ENCODE measurements around the gene SUSD4. TPM values are rescaled to one million over a fixed set of nuclear protein-coding genes. Genes with fewer than 3 reads are reported as not detected.

Gene SUSD4
- total RNA-seq, 1 donor from 2014 or later = 16.7 TPM

DNA sequence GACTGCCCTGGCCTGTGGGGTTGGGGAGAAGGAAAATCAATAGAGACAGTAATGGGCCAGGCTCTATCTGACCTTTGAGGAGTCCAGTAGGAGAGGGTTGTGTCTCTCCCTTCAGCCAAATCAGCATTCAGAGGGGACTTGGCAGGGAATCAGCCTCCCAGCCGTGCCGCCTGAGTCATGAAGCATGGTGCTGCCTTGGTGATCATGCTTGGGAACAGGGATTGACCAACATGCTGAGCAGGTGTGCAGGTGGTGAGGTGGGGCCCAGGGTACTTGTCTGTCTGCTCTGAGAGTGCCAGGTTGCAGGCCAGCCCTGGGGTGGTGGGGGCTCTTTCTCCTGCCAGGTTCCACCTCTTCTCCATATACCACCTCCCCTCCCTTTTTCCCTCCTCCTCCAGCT is 162.0 kb downstream of the SUSD4 start:
- DNase-seq (ENCODE audit: low spot score in 2 of 2) (no peak), FAIRE-seq (no peak)

DNA sequence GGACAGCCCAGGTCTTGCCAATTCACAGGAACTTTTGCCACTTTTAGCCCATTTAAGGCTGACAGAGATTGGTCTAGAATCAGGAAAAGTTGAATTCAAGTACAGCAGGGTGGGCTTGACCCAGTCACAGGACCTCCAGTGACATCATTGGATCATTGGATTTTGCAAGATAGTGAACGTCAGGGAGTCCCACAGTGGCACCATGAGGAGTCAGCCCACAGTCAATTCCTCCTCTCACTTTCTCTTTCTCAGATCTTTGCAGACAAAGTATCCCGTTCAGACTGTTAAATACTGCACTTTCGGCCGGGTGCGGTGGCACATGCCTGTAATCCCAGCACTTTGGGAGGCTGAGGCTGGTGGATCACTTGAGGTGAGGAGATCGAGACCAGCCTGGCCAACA is 163.1 kb downstream of the SUSD4 start:
- FAIRE-seq = no peak
- no peak for DNase-seq (ENCODE audit: low spot score in 2 of 2)

DNA sequence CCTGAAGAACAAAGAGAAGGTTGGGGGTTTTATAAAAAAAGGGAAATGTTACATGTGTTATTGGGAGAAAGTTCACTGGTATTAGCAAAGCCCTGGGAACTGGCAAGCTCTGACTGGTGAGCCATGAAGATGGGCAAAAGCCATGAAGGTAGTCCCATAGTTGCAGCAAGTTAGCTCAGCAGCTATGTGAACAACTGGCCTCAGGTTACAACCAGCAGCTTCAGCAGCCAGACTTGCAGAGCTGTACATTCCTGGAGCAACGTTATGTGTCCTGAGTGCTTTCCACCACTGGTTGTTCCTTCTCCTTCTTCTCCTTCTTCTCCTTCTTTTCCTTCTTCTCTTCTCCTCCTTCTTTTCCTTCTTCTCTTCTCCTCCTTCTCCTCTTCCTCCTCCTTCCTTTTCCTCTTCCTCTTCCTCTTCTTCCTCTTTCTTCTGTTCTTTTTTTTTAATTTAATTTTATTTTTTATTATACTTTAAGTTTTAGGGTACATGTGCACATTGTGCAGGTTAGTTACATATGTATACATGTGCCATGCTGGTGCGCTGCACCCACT is 164.8 kb downstream of the SUSD4 start:
- DNase-seq (ENCODE audit: low spot score in 2 of 2) = no peak
- no peak for FAIRE-seq

DNA sequence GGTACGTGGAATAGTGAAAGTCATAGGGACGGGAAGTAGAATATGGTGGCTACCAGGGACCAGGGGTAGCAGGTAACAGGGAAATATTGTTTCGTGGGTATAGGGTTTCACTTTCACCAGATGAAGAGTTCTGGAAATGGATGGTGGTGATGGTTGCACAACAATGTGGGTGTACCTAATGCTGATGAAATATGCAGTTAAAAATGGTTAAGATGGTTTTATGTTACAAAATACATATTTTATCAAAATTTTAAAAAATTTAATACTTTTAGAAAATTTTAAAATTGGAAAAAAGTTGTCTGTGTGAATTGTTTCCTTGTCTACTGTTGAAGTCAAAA is 165.4 kb downstream of the SUSD4 start:
- FAIRE-seq (no peak), DNase-seq (ENCODE audit: low spot score in 2 of 2) (no peak)

DNA sequence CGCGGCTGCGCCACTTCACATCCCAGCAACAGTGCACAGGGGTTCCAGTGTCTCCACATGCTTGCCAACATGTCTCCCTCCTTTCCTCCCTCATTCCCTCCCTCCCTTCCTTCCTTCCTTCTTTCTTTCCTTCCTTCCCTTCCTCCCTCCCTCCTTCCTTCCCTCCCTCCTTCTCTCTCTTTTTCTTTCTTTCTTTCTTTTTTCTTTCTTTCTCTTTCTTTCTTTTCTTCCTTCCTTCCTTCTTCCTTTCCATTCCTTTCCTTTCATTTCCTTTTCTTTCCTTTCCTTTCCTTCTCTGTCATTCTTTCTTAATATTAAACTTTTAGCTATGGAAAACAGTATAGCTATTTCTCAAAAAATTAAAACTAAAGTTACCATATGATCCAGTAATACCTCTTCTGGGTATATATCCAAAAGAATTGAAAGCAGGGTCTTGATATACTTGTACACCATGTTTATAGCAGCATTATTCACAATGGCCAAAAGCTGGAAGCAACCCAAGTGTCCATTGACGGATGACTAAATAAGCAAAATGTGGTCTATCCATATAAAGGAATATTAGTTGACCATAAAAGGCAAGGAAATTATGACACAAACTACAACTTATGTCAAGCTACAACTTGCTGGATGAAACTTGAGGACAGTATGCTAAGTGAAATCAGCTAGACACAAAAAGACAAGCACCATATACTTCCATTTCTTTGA is 165.9 kb downstream of the SUSD4 start:
- no peak for FAIRE-seq
- no peak for DNase-seq (ENCODE audit: low spot score in 2 of 2)

DNA sequence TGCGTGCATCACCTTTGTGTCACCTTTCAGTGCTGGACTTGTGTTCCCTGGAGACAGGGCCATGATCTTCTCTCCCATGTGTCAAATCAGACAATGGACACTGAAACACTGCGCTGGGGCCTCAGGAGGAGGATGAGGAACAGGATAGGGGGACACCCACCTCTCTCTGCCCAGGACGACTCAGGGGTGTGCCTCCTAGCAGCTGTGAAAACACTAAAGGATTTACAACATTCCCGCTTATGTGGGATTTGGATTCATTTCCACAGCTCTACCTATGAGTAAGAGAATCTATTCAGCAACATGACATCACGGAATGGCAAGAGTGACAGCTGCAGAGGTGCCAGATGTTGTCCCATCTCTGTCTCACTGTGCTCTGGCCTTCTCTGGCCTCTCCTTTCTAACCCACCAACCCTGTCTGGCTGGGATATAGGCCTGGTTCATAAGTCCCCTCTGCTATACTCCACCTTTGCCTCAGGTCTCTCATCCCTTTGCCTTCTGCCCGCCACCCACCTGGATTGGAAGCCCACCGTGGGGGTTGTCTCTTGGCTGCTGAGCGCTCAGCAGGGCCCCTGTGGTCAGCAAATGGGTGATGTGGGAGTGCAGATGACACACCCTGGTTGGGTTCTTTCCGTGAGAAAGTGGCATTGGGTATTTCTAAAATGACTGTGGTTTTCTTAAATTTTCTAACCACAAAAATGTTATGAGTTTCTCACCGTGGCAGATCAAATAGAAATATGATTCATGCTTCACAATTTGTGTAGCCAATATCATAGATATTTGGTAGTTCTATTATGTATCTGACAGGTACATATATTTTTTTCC is 173.9 kb downstream of the SUSD4 start:
- DNase-seq (ENCODE audit: low spot score in 2 of 2) = no peak
- FAIRE-seq = no peak

DNA sequence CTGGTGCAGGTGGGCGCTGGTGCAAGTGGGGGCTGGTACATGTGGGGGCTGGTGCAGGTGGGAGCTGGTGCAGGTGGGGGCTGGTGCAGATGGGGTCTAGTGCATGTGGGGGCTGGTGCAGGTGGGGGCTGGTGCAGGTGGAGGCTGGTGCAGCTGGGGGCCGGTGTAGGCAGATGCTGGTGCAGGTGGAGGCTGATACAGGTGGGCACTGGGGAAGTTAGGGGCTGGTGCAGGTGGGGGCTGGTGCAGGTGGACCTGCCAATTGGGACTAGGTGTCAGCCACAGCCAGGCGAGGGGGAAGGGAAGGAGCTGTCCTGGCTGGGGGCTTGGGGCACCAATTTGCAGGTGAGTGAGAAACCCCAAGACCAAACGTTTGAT is 174.5 kb downstream of the SUSD4 start:
- DNase-seq (ENCODE audit: low spot score in 2 of 2) (no peak), FAIRE-seq (no peak)

DNA sequence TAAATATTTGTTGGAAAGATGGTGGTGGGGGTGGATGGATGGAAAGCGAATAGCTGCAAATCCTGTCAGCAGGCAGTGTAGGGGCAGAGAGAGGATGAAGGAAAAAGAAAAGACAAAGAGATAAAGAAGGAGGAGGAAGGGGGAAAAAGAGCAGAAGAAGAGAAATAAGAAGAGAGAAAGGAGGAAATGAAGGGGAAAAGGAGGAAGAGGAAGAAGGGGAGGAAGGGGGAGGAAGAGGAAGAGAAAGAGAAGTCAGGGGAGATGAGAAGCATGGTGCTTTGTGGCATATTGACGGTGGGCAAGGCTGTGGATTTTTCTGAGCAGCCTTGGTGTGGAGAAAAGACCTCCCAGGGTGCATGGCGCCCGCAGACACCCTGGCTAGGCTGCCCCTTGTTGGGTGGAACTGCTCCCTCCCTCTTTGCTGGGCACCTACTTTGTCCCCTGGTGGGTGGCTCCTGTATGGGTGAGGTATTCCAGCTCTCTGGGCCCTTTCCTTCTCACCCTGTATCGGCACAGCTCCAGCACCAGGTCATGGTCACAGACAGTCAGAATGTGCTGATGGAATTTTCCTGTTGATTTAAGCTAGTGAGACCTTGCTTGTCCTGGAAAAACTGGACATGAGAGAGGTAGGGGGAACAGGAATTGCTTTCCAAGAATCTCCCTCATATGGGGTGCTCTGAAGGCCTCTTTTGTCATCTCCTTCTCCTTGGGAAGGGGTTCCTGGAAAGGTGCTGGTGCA is 175.2 kb downstream of the SUSD4 start:
- DNase-seq (ENCODE audit: low spot score in 2 of 2) (no peak), FAIRE-seq (no peak)

DNA sequence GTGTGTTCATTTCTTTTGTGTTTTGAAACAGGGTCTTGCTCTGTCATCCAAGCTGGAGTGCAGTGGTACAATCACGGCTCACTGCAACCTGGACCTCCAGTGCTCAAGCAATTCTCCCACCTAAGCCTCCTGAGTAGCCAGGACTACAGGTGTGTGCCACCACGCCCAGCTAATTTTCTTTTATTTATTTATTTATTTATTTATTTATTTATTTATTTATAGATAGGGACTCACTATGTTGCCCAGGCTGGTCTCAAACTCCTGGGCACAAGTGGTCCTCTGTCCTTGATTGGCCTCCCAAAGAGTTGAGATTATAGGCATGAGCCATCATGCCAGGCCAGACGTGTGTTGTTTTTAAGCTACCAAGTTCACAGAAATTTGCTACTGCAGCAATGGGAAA is 177.2 kb downstream of the SUSD4 start:
- no peak for DNase-seq (ENCODE audit: low spot score in 2 of 2)
- FAIRE-seq = no peak

DNA sequence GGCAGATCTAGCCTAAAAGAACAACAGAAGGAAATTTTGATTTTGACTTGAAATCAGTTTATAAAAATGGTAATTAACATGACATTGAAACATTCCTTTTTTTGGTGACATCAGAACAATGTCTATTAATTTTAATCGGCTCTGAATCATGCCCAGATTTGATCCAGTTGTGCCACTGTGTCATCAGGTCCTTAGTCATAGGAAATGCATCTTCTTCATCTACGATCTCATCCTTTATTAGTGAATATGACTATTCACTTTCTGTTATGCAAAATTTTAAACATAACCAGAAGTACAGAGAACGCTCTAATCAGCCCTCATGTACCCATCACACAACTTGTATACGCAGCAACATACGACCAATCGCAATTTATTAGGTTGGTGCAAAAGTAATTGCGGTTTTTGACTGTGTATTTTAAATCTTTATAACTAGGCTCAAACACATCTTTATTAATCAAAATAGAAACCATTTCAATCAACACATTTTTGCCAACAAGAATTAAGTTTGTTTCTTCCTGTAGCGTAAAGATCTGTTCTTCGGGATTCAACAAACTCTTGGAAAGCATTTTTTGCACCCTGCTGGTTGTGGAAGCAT is 180.6 kb downstream of the SUSD4 start:
- no peak for DNase-seq (ENCODE audit: low spot score in 2 of 2)
- FAIRE-seq = no peak

DNA sequence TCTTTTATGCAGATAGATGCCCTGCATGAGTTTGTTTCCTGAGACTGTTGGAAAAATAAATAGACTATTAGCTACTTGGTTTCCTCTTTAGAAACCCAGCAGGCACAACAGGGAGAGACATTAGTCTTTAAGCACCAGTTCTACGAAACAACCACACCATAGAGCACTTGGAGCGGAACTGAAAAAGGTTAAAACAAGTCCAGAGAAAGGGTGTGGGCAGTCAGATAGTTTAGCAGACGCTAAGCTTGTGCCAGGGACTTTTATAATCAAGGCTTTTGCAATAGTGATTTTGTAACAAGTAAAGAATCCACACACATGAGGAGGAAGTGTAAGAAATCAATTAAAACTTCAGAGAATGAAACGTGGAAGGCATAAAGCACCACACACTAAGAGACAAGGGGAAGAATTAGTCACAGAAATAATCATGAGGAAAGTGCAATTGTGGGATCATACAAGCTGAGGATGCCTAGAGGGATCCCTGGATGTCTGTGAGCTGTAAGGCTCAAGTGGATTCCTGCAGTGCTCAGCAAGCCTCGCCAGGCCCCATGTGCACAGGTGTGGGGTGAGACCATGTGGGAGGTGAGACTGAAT is 183.2 kb downstream of the SUSD4 start:
- no peak for DNase-seq (ENCODE audit: low spot score in 2 of 2)
- no peak for FAIRE-seq

DNA sequence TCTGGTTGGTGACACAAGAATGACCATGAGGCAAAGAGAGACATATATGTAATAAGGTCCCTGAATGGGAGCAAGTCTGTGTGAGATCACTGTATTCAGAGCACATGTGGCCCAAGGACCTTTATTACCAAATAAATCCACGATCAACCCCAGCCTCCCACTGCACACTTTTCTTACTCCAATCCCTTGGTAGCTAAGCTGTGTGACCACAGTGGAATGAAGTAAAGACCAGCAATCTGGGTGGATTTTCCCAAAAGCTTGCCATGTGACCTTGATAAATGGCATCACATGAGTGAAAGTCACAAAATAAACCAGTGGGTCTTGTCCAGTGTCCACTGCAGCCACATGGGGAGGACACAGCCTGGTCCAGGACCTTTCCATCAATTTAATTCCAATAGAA is 184.2 kb downstream of the SUSD4 start:
- DNase-seq (ENCODE audit: low spot score in 2 of 2) (no peak), FAIRE-seq (no peak)

DNA sequence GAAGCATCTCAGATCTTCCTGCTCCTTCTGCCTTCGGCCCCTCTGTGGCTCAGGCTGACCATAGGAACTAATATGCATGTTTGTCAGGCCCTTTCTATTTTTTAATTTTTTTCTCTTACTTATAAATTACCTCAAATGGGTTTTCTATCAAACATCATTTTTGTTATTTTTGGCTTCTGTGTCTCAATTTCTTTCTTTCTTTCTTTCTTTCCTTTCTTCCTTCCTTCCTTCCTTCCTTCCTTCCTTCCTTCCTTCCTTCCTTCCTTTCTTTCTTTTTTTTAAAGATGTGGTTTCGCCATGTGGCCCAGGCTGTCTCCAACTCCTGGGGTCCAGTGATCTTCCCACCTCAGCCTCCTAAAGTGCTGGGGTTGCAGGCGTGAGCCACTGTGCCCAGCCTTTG is 184.7 kb downstream of the SUSD4 start:
- DNase-seq (ENCODE audit: low spot score in 2 of 2) = no peak
- no peak for FAIRE-seq

DNA sequence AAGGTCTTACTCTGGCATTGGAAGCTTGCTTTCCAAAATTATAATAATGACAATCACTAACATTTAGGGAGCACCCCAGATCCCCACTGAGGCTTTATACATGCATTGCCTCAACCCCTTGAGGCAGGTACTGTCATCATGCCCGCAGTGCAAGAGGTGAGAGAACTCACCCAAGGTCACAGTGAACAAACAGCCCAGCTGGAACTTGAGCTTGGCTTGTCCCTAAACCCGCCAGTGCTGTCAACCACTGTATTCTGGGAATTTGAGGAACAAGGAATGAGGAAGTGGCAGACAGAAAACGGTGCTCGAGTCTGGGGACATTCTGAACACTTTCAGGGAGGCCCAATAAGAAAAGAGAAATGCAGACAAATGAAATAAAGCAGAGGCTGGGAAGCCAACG is 186.3 kb downstream of the SUSD4 start:
- DNase-seq (ENCODE audit: low spot score in 2 of 2) (no peak), FAIRE-seq (no peak)

DNA sequence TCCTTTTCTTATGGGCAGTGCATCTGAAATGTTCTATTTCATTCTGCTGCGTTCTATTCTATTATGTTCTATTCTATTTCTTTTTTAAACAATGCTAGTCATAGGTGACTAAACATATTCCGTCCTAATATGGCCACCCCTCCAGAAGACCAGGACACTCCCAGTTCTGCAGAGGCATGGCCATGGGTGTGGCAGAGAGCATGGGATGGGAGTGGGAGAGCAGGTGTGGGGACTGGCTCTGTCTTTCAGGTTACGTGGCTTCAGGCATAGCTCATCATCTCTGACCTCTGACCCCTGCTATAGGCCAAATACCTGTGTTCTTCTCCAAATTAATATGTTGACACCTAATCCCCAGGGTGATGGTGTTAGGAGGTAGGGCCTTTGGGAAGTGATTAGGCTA is 187.5 kb downstream of the SUSD4 start:
- FAIRE-seq (no peak), DNase-seq (ENCODE audit: low spot score in 2 of 2) (no peak)

DNA sequence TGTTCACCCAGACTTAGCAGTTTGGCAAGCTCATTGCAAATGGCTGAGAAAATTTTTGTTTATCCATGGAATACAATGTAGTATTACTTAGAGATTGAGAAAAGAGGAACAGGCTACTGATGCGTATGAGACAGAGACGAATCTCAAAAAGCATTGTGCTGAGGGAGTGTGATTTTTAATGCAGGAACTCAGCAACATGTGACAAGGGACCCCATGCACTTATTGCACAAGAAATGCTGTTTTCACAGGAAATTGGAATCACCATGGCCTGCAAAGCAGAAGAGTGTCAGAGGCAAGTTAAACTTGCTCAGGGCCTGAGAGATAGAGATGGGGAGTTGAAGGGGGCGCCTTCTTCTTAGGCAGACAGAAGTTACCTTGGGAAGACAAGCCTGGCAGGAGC is 188.3 kb downstream of the SUSD4 start:
- FAIRE-seq (no peak), DNase-seq (ENCODE audit: low spot score in 2 of 2) (no peak)

DNA sequence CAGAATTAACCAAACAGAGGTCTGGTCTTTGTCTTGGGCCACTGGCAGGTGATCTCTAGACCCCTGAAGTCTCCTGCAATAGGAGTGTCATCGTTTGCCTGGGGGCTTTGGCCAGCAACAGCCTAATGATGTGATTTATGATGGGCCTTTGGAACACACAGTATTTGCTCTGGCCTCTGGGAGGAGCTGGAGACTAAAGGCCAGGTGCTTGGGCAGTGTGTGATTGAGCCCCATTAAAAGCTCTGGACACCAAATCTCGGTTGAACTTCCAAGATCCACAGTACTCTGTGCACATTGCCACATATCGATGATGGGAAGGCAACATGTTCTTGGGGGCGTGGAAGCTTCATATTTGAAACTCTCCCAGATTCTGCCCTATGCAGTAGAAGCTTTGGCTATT is 188.9 kb downstream of the SUSD4 start:
- DNase-seq (ENCODE audit: low spot score in 2 of 2) (no peak), FAIRE-seq (no peak)

Measured in frontal cortex (tissue), 4 donors.